ENCODE results near the gene VDR.
A peak's percentile ranks its signal among the peaks of the same experiment; 100 is the strongest.
"Not testable (repeated sequence)": the region's sequence is repeated elsewhere in the genome, so short reads cannot be mapped to it uniquely, and the experiment has no call there.

The VDR gene

DNA sequence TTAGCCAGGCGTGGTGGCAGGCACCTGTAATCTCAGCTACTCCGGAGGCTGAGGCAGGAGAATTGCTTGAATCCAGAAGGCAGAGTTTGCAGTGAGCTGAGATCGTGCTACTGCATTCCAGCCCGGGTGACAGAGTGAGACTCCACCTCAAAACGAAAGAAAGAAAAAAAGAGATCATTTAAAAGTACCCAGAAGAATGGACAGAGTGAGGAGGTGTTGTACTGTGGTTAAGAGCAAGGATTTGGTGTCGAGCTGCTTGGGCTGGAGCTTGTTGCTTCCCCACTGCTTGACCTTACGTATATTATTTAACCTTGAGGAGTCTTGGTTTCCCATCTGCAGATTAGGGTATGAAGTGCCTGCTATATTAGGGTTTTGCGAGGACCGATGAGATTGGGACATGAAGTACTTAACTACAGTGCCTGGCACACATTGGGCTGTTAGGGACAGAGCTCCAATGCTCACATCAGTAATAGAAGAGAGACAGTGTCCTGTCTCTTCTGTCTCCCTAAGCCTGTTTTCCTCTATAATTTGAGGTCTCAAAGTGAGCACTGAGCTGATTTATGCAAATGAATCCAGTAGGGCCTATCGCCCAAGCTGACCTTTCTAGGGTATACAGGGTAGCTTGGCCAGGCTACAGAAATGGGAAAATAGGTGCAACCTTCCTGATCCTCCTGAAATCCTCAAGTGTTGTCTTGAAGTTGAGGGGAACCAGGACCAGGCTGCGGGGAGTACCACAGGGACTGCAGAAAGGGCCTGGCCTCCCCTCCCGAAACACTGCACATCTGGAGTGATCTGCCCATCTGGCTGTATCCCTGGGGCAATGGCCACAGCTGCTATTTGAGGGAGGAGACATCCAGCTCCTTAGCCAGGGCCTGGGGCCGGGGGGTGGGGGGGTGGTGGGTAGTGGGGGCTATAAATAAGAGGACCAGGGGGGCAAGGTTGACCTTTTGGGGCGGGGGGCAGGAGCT is 76.5 kb downstream of the VDR start:
- DNase-seq (ENCODE audit: low read depth) = no peak

DNA sequence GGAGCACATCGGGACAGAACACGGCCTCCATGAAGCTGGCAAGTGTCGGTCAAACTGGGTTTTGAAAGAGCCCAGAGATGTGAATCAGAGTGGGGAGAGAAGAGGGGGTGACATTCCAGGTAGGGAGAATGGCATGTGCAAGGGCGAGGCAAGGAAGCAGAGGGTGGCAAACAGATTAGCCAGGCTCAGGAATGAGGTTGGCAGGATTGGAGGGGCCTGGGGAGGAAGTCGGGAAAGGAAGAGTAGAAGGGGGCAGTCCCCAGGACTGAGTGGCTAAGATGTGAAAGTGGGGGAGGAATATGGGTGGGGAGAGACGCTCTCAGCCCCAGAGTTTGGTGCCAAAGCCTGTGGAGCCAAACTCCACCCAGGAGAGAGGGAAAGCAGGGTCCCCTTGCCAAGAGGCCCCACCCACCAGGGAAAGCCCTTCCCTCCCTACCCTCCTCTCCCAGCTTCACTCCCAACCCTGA is 79.6 kb downstream of the VDR start:
- DNase-seq (ENCODE audit: low read depth) = no peak

- DNase-seq (ENCODE audit: low read depth) = no peak
These were observed 80.2 kb downstream of the VDR start for GRCh38 chr12:47824635-47825034.

GRCh38 chr12:47824198-47824597 is 80.6 kb downstream of the VDR start:
- no peak for DNase-seq (ENCODE audit: low read depth)

DNA sequence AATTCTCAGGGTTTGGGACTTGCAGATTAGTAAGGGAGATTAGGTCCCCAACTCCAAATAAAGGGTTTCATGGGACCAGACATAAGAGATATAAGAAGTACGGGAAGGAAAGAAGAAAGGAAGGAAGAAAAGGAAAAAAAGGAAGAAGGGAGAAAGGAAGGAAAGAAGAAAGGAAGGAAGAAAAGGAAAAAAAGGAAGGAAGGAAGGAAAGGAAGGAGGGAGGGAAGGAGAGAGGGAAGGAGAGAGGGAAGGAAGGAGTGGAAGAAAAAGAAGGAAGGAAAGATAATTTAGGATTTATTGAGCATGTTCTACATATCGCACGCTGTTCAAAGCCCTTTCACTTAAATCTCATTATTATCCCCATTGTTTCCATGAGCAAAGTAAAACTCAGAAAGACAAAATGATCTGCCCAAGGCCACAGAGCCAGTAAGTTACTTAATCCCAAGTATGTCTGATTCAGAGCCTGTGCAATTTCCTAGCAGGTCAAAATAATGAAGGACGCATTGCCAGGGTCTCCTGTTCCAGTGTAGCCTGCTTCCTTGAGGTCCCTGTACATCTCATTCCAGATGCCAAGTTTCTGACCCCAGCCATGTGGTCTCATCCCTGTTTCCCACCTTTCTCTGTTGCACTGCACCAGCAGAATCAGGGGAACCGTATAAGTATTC is 81.2 kb downstream of the VDR start:
- DNase-seq (ENCODE audit: low read depth) = no peak

- DNase-seq (ENCODE audit: low read depth) = no peak
These were observed 81.9 kb downstream of the VDR start for GRCh38 chr12:47822863-47823262.

DNA sequence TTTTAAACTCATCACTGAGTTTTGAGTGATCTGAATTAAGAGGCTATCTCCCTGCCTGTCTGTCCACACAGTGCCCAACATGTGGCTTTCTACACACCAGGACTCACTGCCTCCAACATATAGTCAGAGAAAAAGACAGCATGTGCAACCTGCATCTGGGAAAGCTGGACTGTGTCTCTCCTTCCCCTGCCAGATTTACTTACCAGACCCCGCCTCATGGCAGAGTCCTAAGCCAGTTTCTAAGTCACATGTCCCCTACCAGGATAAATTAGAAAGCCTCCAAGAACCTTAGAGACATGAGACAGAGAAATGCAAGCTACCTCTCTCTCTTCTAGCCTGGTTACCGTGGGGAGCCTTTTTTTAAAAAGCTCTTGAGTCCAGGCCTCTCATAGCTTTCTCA is 82.4 kb downstream of the VDR start:
- DNase-seq (ENCODE audit: low read depth) = no peak

GRCh38 chr12:47821346-47821706 is 83.5 kb downstream of the VDR start:
- DNase-seq (ENCODE audit: low read depth) = no peak

DNA sequence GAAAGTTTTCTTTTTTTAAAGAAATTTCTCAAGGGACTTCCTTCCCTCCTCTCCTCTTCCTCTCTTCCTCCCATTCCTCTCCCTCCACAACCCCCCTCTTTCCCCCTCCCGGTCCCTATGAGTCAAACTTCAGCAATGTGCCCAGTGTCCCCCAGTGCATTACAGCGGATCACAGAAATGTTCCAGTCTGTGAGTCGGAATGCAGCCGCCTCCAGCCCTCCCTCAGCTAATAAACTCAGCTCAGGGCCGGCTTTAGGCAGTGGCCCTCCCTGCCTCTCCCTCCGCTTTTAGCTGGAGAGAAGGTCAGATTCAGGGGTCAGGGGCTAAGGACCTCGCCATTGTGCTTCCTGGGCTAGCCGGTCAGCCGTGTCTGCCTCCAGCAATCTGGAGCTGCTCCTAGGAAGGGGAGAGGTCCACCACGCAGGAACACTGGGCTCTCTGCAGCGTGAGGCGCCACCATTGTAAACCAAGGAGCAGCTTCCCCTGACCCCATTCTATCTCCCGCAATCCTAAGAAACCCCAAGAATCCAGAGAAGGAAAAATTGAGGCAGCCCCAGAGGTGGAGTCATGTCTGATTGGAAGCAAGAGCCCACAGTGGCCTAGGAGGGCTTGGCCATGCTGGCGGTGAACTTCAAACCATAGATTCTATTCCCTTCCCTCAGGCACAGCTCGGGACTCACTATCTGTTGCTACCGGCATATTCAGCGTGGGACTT is 84.0 kb downstream of the VDR start:
- no peak for DNase-seq (ENCODE audit: low read depth)

DNA sequence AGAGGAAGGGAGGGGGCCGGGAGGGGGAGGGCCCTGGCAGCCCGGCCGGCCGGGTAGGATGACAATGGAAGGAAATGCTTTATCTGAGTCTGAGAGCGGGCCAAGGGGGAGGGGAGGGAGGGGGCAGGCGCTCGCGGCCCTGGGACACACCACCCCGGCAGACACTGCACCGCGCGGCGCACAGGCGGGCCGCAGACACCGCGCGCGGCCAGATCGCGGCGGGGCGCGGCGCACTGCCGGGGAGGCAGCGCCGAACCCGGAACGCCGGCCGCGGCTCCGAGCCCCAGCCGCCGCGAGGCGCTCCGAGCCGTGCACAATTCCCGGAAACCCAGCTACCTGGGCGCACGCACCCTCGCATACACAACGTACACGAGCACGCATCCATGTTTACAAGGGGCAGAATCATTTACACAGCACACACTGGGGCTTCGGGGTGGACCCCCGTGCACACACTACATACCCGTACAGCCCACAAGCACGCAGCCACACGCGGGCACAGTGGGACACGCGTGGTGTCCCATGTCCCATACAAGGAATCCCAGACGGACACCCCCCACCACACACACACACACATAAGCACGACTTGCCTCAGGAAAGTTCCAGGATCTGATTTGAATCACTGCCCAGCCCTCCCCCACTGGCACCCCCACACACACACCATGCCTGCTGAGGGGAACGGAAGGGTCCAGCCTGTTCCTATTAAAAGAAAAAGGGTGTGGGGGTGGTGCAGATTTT is 84.7 kb downstream of the VDR start, which contains the start of gene HDAC7:
Gene HDAC7 (minus strand): TSS at position 8 of the 735 bp plus-strand sequence. CDS start 118 bp downstream, outside the sequence.
- peak; percentile 49 for DNase-seq (ENCODE audit: low read depth)

- no peak for DNase-seq (ENCODE audit: low read depth)
These were observed 85.5 kb downstream of the VDR start for GRCh38 chr12:47819138-47819895.

GRCh38 chr12:47818467-47819137 is 86.2 kb downstream of the VDR start:
- DNase-seq (ENCODE audit: low read depth) = no peak

- DNase-seq (ENCODE audit: low read depth) = no peak
These were observed 86.8 kb downstream of the VDR start for GRCh38 chr12:47818007-47818376.

DNA sequence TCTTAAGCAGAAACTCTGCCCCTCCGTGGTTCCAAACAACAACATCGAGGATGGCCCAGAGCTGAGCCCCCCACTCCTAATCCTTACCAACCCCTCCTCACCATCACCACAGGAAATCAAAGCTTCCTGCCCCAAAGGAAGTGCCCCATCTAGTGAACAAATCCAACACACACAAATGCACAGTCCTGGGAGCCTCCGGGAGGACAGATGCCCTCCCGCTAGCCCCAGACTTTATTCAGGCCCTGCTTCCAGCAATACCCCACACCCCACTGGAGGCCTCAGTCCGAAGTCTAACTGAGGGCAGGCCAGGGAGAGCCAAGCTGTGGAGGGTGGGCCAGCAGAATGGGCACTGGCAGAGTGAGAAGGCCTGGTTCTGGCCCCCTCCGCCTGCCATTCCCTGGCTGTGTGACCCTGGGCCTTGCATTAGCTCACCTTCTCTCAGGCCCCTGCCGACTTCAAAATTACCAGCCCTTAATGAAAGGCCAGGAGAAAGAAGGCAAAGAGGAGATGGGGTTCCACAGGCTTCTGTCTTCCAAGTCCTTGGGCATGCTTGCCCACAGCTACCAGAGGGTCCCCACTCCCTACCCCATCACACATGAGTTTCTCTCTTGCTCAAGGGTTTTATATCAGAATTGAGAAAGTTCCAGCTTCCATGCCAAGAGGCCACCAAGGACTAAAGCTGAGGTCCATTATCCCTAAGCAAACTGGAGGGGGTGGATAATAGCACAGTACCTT is 87.4 kb downstream of the VDR start:
- no peak for DNase-seq (ENCODE audit: low read depth)

DNA sequence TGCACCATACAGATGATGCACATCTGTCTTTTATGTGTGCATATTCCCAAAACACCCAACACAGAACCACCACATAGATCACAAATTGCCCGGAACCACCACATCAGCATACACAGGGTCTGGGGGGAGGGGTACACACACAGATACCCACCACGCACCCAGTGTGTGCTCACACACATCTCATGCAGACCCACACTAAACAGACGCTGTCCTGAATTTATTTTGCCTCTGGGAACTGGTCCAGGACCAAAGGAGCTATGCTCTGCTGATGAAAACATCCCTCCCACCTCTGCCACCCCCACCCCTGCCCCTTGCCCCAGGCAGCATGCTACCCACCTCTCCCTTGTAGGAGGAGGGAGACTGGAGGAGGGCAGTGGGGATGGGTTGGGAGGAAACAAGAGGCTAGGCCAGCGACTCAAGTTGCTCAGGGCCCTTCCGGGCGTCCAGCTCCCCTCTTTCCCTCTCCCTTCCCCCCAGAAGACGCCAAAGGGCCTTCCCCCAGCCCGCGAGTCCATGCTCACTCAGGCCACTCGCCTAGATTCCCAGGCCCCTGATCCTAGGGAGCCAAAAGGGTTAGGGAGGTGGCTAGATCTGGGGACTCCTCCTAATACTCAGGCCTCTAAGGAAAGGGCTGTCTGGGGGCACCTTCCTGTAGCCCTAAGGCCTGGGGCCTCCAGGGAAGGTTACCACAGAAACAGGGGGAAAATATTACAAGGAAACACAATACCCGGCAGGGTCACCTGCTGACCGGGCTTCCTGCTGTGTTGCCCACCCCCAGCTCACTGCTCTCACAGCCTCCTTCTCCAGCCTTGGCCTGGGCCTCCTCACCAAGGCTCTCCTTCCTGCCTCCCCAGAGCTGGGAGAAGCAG is 88.2 kb downstream of the VDR start:
- no peak for DNase-seq (ENCODE audit: low read depth)

GRCh38 chr12:47815447-47815846 is 89.3 kb downstream of the VDR start:
- not testable (repeated sequence) for DNase-seq (ENCODE audit: low read depth)

DNA sequence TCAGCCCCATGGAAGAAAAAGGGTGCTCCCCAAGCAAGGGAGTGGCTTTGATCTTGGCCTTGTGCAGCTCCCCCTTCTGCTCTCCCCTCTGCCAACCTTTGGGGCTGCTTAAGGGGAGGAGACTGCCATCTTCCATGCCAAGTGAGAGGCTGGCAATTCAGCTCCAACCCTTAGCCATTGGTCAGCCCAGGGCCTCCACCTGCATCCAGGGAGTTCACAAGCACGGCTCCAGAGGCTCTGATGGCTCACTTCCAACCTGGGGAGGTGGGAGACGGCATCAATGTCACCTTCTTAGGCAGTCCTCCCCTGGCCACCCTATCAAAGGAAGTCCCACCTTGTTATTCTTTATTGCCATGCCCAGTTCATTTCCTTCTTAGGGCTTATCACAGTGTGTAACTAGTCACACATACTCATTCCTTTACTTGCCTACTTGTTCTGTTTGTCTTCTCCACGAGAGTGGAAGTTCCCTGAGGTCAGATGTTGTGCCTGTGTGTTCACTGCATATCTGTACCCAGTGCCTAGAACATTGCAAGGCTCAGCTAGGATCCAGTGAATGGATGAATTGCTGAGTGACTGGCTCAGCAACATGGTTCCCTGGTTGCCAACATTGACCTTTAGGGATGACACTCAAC is 90.1 kb downstream of the VDR start:
- no peak for DNase-seq (ENCODE audit: low read depth)

DNA sequence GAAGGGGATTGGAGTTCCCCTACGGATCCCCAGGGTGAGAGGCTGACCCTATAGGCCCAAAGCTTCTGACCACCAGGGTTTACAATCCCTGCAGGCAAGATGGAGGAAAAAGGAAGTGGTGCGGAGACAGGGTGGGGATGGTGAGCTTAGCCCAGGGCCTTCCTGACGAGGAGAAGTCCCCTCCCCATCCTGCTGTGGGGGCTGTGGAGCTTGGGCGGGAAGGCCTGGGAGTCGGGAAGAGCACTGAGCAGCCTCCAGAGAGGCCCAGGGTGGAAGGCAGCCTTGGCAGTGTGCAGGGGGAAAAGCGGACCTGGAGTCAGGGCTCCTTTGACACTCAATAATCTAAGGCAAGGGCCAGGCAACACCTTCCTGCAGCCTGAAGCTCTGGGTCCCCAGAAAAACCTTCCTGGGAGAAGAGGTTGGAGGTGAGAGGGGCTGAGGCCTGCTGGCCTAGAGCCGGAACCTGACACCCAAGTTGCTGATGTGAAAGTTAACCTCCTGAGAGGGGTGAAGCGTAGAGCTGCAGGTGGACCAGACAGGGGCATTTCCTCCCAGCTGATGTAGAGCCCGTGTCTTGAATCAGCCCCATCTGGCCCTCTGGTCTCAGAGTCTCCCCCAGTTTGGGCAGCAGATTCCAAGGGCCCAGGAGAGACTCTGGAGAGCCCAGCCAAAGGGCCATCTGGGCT is 91.1 kb downstream of the VDR start:
- no peak for DNase-seq (ENCODE audit: low read depth)

Measured in stimulated activated CD8-positive, alpha-beta memory T cell treated with anti-CD3 and anti-CD28 coated beads, Interleukin-7, amount 100 ng/mL, for 24 hours (primary cell).